GM19193 (cell line): Measurements from ENCODE around the gene GLOD5.
A peak's percentile ranks its signal among the peaks of the same experiment; 100 is the strongest.

ENCODE experiments used
- POLR2A ChIP-seq: IDR thresholded peaks from 4 replicates; pipeline ENCODE4 v1.6.1; 2011; ENCODE audit not compliant: insufficient read depth, insufficient read length; ENCODE audit errors: extremely low read depth

GLOD5 gene

DNA sequence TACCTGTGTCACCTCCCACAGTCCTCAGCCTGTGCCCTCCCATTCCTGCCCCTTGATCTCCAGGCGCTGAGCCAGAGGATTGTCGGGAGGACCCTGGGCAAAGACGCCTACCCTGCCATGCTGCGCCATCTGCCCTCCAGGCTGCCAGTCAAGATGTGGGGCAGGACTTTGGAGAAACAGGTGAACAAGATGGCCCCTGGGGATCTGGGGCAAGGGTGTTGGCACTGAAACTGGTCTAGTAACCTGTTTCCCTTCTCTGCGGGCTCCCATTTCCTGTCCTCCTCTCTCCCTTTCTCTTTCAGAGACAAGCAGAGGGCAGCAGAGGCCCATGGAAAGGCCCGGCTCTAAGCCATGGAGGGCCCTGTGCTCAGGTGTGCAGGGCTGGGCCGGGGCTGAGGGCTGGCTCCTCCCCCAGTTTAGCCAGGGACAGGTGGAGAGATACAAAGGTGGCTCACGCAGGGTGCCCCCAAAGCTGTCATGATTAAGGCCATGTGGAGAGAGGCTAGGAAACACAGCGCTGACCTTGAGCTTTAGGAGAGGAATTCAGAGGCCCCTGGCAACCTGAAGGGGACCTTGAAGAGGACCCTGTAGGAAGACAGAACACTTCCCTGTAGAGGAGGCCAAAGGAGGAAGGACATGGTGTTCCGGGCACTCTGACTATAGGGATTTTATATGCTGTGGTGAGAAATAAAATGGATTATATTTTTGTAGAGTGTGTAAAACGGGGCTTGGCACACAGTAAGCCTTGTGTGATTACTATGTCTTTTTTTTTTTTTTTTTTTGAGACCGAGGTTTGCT, at the start of gene GLOD5:
TSS of gene GLOD5 (plus strand) at position 74 of the 798 bp plus-strand sequence. CDS start at position 118, 44 bp downstream.
- TF ChIP-seq POLR2A, result no peak

DNA sequence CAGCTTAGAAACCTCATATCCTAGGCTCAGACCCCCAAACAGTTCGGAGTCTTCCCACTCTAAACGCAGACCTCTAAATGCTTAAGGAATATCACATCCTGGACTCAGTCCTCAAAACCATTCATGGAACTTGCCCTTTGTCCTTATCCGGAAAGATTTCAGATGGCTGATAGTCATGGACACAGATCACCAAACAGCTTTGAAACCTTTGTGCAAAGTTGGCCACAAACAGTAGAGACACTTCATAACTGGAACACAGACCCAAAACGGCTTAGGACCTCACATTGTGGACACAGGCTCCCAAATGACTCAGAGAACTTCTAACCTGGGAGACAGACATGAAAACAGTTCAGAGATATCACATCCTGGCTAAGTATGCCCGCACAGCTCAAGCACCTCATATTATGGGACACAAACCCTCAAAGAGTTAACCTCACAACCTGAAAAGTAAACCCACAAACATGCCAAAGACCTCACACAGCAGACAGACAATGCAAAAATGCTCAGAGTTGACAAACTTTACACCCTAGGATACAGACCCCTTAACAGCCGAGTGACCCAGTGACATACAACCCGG, 49.5 kb upstream of the GLOD5 start:
- TF ChIP-seq POLR2A, result no peak

DNA sequence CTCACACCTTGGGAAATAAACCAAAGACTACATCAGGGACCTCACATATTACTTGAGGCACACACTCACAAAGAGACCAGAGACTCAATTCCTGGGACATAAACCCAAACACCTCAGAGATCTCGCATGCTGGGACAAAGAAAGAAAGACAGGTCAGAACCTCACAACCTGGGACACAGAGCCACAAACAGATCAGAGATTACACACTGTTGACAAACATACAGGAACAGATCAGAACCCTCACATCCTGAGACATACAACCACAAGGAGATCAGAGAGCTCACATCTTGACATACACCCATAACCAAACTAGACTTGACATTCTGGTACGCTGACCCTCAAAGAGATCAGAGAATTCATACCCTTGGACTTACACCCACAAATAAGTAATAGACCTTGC, 47.7 kb upstream of the GLOD5 start:
- TF ChIP-seq POLR2A, result no peak

DNA sequence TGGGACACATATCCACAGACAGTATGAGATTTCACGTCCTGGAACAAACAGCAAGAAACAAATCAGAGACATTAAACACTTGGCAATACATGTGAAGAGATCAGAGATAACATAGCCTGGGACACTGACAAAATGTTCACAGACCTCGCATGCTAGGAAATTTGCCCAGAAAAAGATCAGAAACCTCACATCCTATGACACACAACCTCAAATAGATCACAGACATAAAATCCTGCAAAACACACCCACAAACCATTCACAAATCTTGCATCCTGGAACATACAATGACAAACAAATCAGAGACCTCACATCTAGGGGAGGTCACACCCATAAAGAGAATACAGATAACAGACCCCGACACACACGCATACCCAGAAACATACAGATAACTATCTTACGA, 47.0 kb upstream of the GLOD5 start:
- no peak for TF ChIP-seq POLR2A

DNA sequence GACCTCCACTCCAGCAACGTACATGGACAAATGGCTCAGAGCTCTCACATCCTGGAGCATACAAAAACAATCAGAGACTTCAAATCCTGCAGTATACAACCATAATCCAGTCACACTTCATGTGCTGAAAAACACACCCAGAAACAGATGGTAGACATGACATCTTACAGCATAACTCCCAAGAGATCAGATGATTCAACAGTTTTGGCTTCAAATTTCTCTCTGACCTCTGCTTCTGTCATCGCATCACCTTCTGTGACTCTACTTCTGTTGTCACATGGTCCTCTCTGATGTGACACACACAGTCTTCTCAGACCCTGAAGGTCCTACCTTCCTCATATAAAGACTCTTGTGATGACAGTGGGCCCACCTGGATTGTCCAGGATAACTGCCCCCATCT, 46.5 kb upstream of the GLOD5 start:
- no peak for TF ChIP-seq POLR2A

DNA sequence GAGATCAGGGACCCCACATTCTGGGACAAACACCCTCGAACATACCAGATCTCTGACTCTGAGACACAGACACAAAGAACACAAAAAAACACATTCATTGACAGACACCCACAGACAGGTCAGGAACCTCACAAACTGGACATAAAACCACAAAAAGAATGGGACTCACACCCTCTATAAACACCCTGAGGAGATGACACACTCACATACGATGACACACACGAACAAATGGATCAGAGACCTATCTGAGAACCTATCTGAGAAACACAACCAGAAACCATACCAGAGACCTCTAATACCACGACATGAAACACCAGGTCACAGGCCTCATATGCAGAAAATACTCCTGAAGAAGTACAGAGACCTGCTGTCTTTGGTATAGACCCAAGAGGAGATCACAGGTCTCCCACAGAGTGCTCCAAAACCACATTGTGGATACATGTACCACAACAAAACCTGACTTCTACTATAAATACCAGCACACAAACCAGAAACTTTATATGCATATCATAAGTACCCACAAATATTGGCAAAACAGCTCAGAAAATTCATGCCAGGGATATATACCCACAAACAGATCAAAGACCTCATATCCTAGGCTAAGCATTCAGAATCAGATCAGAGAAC, 45.6 kb upstream of the GLOD5 start:
- no peak for TF ChIP-seq POLR2A

DNA sequence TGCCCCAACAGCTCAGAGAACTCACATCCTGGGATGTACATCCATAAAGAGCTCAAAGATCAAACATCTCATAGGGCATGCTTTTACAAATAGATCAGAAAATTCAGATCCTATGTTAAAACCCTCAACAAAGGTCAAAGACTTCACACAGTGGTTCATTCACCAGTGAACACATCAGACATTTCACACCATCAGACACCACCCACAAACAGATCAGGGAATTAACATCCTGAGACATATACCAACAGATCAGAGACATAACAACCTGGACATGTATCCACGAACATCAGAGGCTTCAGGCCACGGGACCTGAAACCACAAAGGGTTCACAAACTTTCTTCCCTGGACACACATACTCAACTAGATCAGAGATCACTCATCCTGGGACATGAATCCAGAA, 41.6 kb upstream of the GLOD5 start:
- no peak for TF ChIP-seq POLR2A

DNA sequence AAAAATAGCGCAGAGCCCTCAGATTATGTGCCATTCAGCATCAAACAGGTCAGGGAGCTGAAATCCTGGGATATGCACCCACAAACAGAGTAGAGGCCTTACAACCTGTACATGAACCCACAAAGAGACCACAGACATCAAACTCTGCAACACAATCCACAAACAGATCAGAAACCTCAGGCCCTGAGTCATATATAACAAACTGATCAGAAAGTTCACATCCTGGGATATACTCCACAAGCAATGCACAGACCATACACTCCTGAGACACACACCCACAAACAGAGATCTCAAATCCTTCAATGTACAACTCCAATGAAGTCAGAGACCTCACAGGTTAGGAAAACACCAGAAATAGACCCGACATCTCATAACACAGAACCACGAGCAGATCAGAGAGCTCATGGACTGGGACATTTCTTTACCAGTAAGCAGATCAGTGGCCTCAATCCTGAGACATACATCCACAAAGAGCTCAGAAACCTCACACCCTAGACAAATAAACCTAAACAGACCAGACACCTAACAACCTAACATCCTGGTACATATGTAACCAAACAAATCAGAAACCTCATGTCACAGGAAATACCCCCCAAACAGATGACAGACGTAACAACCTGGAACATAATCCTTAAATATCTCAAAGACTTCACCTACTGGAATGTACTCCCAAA, 40.8 kb upstream of the GLOD5 start:
- TF ChIP-seq POLR2A, result no peak

DNA sequence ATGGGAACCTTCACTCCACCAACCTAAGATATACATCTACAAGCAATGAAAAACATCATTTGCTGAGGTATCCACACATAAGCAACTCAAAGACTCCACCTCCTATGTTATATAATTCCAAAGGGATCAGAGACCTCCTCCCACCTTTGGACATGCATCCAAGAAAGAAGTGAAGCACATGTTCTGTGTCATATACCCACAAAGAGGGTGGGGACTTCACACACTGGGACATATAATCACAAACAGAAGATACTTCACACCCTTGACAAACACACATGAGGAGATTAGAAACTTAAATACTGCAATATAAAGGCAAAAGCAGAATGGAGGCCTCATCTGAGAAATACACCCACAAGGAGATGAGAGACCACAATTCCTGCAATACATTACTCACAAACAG, 39.6 kb upstream of the GLOD5 start:
- no peak for TF ChIP-seq POLR2A

DNA sequence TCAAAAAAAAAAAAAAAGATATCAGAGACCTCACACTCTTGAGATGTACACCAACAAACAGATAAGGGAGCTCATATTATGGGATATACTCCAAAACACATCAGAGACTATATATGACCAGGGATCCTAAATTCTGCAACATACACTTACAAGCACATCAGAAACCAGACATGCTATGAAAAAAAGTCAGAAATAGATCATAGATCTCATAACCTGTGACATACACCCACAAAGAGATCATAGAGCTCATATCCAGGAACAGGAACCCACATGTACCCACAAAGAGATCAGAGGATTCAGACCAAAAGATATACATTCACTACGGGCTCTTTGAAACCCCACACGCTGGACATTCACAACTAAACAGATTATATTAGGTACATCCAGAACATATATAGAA, 35.0 kb upstream of the GLOD5 start:
- TF ChIP-seq POLR2A, result no peak

DNA sequence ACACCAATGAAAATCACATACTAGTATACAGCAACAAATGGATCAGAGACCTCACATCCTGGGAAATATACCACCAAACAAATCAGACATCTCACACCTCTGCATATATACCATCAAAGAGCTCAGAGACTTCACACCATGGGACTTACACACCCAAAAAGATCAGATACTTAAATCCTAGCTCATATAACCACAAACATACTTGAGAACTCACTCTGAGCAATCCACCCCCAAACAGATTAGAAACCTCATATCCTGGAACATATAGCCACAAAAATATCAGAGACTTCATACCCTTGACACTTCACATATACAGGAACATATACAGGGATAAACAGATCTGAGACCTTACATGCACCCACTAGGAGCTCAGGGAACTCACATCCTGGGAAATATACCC, 32.9 kb upstream of the GLOD5 start:
- TF ChIP-seq POLR2A, result no peak

DNA sequence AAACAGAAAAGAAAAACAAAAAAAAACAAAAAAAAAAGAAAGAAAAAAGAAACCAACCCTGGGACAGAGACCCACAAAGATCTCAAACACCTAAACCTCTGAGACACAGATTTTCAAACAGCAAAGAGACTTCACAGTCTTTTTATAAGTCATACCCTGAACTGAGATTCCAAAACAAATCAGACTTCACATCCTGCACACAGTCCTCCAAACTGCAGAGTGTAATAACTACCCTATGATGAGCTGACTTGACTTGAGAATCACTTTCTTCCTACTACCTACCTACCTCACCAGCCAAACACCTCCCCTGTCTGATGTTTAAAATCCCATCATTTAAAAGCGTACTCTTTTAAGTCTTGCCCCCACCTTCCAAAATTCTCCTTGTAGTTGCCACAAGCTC, 25.2 kb upstream of the GLOD5 start:
- no peak for TF ChIP-seq POLR2A

DNA sequence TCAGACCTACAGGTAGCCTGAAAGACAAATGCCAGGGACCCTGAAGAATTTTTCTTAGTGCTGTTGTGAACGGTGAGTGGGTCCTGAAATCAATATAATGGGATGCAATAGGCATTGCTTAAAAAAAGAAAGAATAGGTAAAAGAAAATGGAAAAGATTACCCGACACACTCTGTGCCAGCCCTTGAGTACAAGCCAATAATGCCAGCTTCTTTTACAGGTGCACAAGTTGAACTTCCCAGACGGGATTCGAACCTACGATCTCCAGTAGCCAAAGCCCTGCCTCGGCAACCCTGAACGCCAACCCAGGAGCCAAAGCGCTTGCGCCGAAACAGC, 24.7 kb upstream of the GLOD5 start:
- no peak for TF ChIP-seq POLR2A

DNA sequence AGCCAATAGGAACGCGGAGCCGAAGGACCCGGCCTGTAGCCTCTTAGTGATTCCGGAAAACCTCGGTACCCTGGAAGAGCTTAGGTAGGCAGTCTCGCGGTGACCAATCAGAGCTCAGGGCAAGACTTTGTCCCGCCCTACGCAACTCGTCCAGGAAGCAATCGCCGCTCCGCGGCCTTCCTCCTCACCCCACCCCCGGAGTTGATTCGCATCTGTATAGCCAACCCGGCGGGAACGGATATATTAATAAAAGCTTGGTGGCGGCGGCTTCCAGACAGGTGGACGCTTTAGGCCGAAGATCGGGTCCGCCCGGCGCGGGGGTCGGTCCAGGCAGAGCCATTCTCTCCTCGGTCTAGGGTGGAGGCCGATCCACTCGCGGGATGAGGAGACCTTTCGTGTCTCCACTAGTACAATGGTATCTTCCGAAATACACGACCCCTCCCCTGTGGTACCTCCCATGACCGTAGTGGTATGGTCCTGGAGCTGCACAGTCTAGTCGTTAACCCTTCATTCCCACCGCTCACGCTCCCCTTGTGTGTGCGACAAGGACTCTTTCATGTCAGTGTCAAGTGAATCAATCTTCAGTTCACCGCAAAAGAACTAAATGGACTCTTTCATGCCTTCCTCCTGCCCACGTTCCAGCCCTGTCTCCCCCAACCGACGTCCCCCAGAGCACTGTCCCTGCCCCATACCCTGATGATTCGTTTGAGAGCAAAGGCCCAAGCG, 24.2 kb upstream of the GLOD5 start:
- peak; percentile 73 for TF ChIP-seq POLR2A

DNA sequence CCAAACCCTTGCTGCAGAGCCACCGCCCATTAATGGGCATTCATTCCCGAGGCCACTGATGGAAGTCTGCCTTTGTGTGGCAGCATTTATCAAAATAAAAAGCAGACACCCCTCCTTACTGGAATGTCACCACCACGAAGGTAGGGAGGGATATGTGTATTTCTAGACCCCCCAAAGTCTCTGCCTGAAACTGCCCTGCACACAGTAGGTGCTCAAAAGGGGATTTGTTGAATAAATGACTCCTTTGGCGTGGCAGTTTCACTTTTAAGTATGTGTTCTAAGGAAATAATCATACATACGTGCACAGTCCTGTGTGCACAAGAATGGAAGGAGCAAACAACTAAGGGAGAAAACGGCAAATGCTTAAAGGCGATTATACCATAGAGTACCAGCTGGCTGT, 23.6 kb upstream of the GLOD5 start:
- TF ChIP-seq POLR2A, result no peak
